SJCRH30 (cell line): Measurements from ENCODE around the gene CNEP1R1. TPM values are rescaled to one million over a fixed set of nuclear protein-coding genes. Genes with fewer than 3 reads are reported as not detected.

Source experiments
- DNase-seq, 2 experiments: peaks; one replicate each; pipeline ENCODE4 v3.0.0-alpha.2; 2015 to 2020
- H3K27ac ChIP-seq: fragments of 250-450 bp; sonication (Bioruptor Pico); 2 replicates; pipeline ENCODE4 v1.5.1; 2020; ENCODE audit warnings: mild to moderate bottlenecking, moderate library complexity
- H3K27me3 ChIP-seq: fragments of 250-450 bp; sonication (Bioruptor Pico); 2 replicates; pipeline ENCODE4 v1.5.1; 2020; ENCODE audit warnings: mild to moderate bottlenecking, moderate library complexity
- H3K36me3 ChIP-seq: fragments of 250-450 bp; sonication (Bioruptor Pico); 2 replicates; pipeline ENCODE4 v1.5.1; 2020; ENCODE audit warnings: mild to moderate bottlenecking, moderate library complexity
- H3K4me1 ChIP-seq: fragments of 250-450 bp; sonication (Bioruptor Pico); 2 replicates; pipeline ENCODE4 v1.5.1; 2020; ENCODE audit warnings: mild to moderate bottlenecking, moderate library complexity
- H3K4me3 ChIP-seq: fragments of 250-450 bp; sonication (Bioruptor Pico); 2 replicates; pipeline ENCODE4 v1.5.1; 2020; ENCODE audit warnings: mild to moderate bottlenecking, moderate library complexity
- H3K9me3 ChIP-seq: fragments of 250-450 bp; sonication (Bioruptor Pico); replicated peaks from 2 replicates; pipeline ENCODE4 v1.5.1; 2020; ENCODE audit warnings: mild to moderate bottlenecking, moderate library complexity
- total RNA-seq: library from RNA; depleted of rRNA; stranded (reverse); fragments of >200 nt; shearing (Covaris generic); gene quantifications from 2 replicates; pipeline ENCODE4 v1.2.3, GENCODE V29; 2014

Gene CNEP1R1
- total RNA-seq, 1 experiment from 2014 or later = 22.3 TPM

- H3K36me3 ChIP-seq = peaks cover 5% of the 10 kb centered on the region; the same call in 1 of the 2 replicates
- H3K4me1 ChIP-seq = no peaks in the 10 kb centered on the region
- H3K4me3 ChIP-seq = no peak overlapping the region
- H3K27ac ChIP-seq = no peak overlapping the region
- H3K27me3 ChIP-seq = no peaks in the 10 kb centered on the region
- H3K9me3 ChIP-seq = no peaks in the 10 kb centered on the region
- DNase-seq = no peak
Measured at GRCh38 chr16:50037662-50038220, 12.7 kb downstream of the CNEP1R1 start.

GRCh38 chr16:50038286-50038685 lies 13.3 kb downstream of the CNEP1R1 start:
- DNase-seq = no peak
- Histone ChIP-seq H3K27ac (no peak overlapping the region), H3K36me3 (peaks cover 3% of the 10 kb centered on the region; the same call in 1 of the 2 replicates), H3K9me3 (no peaks in the 10 kb centered on the region), H3K4me1 (no peaks in the 10 kb centered on the region), H3K4me3 (no peak overlapping the region), H3K27me3 (no peaks in the 10 kb centered on the region)

DNA sequence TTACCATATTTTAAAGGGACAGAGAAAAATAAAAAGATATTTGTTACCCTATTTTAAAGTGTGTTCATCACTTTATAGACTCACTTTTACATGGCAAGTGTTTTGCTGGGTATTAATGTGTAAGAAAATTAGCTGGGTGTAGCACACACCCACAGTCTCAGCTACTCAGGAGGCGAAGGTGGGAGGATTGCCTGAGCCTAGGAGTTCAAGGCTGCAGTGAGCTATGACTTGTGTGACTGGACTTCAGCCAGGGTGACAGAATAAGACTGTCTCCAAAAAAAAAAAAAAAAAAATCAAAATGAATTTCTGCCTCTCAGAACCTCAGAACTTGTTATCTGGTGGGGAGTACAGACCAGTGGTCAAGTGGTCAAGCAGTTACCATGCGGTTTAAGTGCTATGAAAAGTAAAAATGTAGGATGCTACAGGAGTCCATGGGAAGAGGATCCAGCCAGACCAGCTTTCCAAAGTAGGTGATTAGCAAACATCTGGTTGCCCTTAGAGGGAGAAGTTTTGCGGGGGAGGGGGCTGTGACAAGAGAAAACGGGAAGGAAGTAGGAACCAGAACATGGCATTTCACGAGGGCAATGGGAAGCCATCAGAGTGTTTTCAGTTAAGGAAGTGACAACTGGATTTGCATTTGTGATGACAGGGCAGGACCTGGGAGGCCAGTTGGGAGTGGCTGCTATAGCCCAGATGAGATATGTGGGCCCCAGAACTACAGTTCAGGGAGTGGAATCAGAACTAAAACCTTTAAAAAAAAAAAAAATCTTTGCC lies 13.9 kb downstream of the CNEP1R1 start:
- DNase-seq = no peak
- no peak overlapping the region for H3K27ac ChIP-seq

GRCh38 chr16:50040018-50040417 lies 15.0 kb downstream of the CNEP1R1 start:
- DNase-seq = no peak
- no peaks in the 10 kb centered on the region for H3K9me3 ChIP-seq
- no peak overlapping the region for H3K4me3 ChIP-seq
- H3K36me3 ChIP-seq = no peaks in the 10 kb centered on the region; the same call in 1 of the 2 replicates
- H3K27me3 ChIP-seq = no peaks in the 10 kb centered on the region
- no peaks in the 10 kb centered on the region for H3K4me1 ChIP-seq
- no peak overlapping the region for H3K27ac ChIP-seq

More for the DNA sequence above, 13.9 kb downstream of the CNEP1R1 start:
- no peaks in the 10 kb centered on the region for H3K4me1 ChIP-seq
- peaks cover under 1% of the 10 kb centered on the region; the same call in 1 of the 2 replicates for H3K36me3 ChIP-seq
- no peaks in the 10 kb centered on the region for H3K9me3 ChIP-seq
- no peak overlapping the region for H3K4me3 ChIP-seq
- H3K27me3 ChIP-seq = no peaks in the 10 kb centered on the region

- H3K36me3 ChIP-seq = no peaks in the 10 kb centered on the region; the same call in 1 of the 2 replicates
- no peaks in the 10 kb centered on the region for H3K4me1 ChIP-seq
- no peaks in the 10 kb centered on the region for H3K9me3 ChIP-seq
- no peaks in the 10 kb centered on the region for H3K27me3 ChIP-seq
- no peak overlapping the region for H3K27ac ChIP-seq
- no peak overlapping the region for H3K4me3 ChIP-seq
- DNase-seq = no peak
Measured at GRCh38 chr16:50040710-50041109, 15.7 kb downstream of the CNEP1R1 start.

DNA sequence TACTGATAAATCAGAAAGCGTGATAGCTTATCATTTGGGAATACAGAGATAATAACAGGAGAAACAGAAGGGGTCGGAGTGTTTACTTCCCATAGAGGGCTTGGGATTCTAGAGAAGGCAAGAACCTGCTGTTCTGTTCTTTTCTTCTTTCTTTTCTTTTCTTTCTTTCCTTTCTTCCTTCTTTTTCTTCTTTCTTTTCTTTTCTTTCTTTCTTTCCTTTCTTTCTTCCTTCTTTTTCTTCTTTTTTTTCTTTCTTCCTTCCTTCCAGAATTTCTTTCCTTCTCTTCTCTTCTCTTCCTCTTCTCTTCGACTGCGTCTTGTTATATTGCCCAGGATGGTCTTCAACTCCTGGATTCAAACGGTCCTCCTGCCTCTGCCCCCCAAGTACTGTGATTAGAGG lies 18.3 kb downstream of the CNEP1R1 start:
- no peak overlapping the region for H3K27ac ChIP-seq
- no peaks in the 10 kb centered on the region for H3K4me1 ChIP-seq
- no peaks in the 10 kb centered on the region for H3K9me3 ChIP-seq
- H3K27me3 ChIP-seq = no peaks in the 10 kb centered on the region
- no peak overlapping the region for H3K4me3 ChIP-seq
- no peak for DNase-seq
- H3K36me3 ChIP-seq = no peaks in the 10 kb centered on the region

GRCh38 chr16:50045412-50045811 lies 20.4 kb downstream of the CNEP1R1 start:
- DNase-seq = no peak
- H3K9me3 ChIP-seq = no peaks in the 10 kb centered on the region
- H3K36me3 ChIP-seq = no peaks in the 10 kb centered on the region
- no peak overlapping the region for H3K4me3 ChIP-seq
- H3K4me1 ChIP-seq = no peaks in the 10 kb centered on the region
- no peak overlapping the region for H3K27ac ChIP-seq
- no peaks in the 10 kb centered on the region for H3K27me3 ChIP-seq

DNA sequence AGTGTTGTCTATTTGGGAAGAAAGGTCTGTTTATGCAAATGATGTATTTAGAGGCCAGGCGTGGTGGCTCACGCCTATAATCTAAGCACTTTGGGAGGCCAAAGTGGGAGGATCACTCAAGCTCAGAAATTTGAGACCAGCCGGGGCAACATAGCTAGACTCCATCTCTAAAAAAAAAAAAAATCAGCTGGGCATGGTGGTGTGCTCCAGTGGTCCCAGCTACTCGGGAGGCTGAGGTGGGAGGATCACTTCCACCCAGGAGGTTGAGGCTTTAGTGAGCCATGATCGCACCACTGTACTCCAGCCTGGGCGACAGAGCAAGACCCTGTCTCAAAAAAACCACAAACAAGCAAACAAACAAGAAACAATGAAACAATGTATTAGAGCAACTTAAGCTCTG lies 21.8 kb downstream of the CNEP1R1 start:
- no peaks in the 10 kb centered on the region for H3K36me3 ChIP-seq
- H3K27ac ChIP-seq = no peak overlapping the region
- no peaks in the 10 kb centered on the region for H3K27me3 ChIP-seq
- no peaks in the 10 kb centered on the region for H3K4me1 ChIP-seq
- no peak overlapping the region for H3K4me3 ChIP-seq
- no peak for DNase-seq
- no peaks in the 10 kb centered on the region for H3K9me3 ChIP-seq

- Histone ChIP-seq H3K4me3 (no peak overlapping the region), H3K4me1 (no peaks in the 10 kb centered on the region), H3K27ac (no peak overlapping the region), H3K9me3 (no peaks in the 10 kb centered on the region), H3K27me3 (no peaks in the 10 kb centered on the region), H3K36me3 (no peaks in the 10 kb centered on the region)
- no peak for DNase-seq
Measured at GRCh38 chr16:50047864-50048263, 22.8 kb downstream of the CNEP1R1 start.

GRCh38 chr16:50050802-50051201 lies 25.8 kb downstream of the CNEP1R1 start:
- Histone ChIP-seq H3K9me3 (no peaks in the 10 kb centered on the region), H3K27me3 (no peaks in the 10 kb centered on the region), H3K4me1 (no peaks in the 10 kb centered on the region), H3K27ac (no peak overlapping the region), H3K4me3 (no peak overlapping the region), H3K36me3 (no peaks in the 10 kb centered on the region)
- DNase-seq = no peak

GRCh38 chr16:50056226-50056625 lies 31.2 kb downstream of the CNEP1R1 start:
- H3K36me3 ChIP-seq = no peaks in the 10 kb centered on the region
- no peak overlapping the region for H3K27ac ChIP-seq
- H3K4me1 ChIP-seq = no peaks in the 10 kb centered on the region
- no peaks in the 10 kb centered on the region; the same call in 1 of the 2 replicates for H3K9me3 ChIP-seq
- H3K4me3 ChIP-seq = no peak overlapping the region
- DNase-seq = no peak
- H3K27me3 ChIP-seq = no peaks in the 10 kb centered on the region

DNA sequence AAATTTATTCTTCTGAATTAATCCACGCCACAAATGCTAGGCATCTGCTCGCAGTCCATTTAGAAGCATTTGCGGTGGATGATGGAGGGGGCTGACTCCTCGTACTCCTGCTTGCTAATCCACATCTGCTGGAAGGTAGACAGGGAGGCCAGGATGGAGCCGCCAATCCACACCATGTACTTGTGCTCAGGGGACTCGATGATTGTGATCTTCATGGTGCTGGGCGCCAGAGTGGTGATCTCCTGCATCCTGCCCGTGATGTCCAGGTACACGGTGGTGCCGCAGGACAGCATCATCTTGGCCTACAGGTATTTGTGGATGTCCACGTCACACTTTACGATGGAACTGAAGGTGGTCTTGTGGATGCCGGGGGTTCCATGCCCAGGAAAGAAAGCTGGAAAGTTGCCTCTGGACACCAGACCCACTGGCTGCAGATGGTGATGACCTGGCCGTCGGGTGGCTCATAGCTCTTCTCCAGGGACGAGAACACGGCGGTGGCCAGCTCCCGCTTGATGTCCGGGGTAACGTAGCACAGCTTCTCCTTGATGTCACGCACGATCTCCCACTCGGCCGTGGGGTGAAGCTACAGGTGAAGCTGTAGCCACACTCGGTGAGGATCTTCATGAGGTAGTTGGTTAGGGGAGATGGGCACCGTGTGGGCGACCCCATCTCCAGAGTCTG lies 33.2 kb downstream of the CNEP1R1 start:
- Histone ChIP-seq H3K27ac (no peak overlapping the region), H3K27me3 (no peaks in the 10 kb centered on the region), H3K9me3 (no peaks in the 10 kb centered on the region; the same call in 1 of the 2 replicates), H3K4me1 (no peaks in the 10 kb centered on the region), H3K4me3 (no peak overlapping the region), H3K36me3 (no peaks in the 10 kb centered on the region)
- no peak for DNase-seq

DNA sequence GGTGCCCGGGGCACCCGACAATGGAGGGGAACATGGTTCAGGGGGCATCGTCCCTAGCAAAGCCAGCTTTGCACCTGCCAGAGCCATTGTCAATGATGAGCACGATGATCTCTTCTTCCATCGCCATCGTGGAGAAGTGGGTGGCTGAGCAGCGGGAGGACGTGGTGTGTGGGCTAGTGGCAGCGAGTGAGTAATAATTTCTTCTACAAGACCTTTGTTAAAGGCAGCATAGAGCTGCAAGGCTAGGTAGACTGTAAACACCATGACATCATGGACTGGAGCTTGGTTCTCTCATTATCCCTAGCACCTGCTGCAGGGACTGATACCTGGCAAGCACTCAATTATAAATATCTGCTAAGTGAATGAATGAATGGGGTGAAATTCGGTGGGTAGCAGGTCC lies 34.1 kb downstream of the CNEP1R1 start:
- Histone ChIP-seq H3K27ac (no peak overlapping the region), H3K4me1 (no peaks in the 10 kb centered on the region), H3K27me3 (no peaks in the 10 kb centered on the region)

DNA sequence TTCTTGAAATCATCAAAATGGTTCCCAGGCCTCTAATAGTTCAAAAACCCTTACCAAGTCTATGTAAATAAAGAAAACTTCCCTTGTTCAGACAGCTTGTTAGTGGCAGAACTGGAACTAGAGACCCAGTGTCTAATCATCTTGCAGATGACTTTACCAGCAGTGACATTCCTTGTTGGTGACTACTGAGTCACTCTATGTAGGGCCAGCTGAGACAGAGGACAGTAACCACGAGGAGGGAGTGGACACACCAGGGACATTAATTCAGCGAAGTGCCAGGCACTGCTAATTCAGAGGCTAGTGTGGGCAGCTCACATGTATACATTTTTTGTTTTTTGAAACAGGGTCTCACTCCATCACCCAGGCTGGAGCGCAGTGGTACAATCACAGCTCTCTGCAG lies 34.6 kb downstream of the CNEP1R1 start:
- no peaks in the 10 kb centered on the region; the same call in 1 of the 2 replicates for H3K9me3 ChIP-seq
- H3K27me3 ChIP-seq = no peaks in the 10 kb centered on the region
- H3K4me1 ChIP-seq = no peaks in the 10 kb centered on the region
- no peak overlapping the region for H3K4me3 ChIP-seq
- no peak for DNase-seq
- no peaks in the 10 kb centered on the region for H3K36me3 ChIP-seq
- H3K27ac ChIP-seq = no peak overlapping the region

More for the DNA sequence above, 34.1 kb downstream of the CNEP1R1 start:
- no peaks in the 10 kb centered on the region; the same call in 1 of the 2 replicates for H3K9me3 ChIP-seq
- H3K36me3 ChIP-seq = no peaks in the 10 kb centered on the region
- no peak for DNase-seq
- no peak overlapping the region for H3K4me3 ChIP-seq

GRCh38 chr16:50061326-50061725 lies 36.3 kb downstream of the CNEP1R1 start:
- Histone ChIP-seq H3K4me3 (no peak overlapping the region), H3K27ac (no peak overlapping the region), H3K4me1 (no peaks in the 10 kb centered on the region), H3K9me3 (no peaks in the 10 kb centered on the region; the same call in 1 of the 2 replicates), H3K36me3 (no peaks in the 10 kb centered on the region), H3K27me3 (no peaks in the 10 kb centered on the region)
- no peak for DNase-seq
